HEK293 (cell line): Measurements from ENCODE around the gene L3MBTL1.
"Not testable (repeated sequence)": the region's sequence is repeated elsewhere in the genome, so short reads cannot be mapped to it uniquely, and the experiment has no call there.

Experiments
- CTCF ChIP-seq: fragments of 450-650 bp; formaldehyde crosslinking; IDR thresholded peaks from 2 replicates; pipeline ENCODE4 v1.5.1; 2016; ENCODE audit warnings: missing biosample characterization, missing genetic modification characterization
- KLF7 ChIP-seq: fragments of 450-650 bp; formaldehyde crosslinking; IDR thresholded peaks from 2 replicates; pipeline ENCODE4 v1.5.1; 2016; ENCODE audit warnings: missing biosample characterization, missing genetic modification characterization, borderline replicate concordance
- PBX3 ChIP-seq: sonication (generic); formaldehyde crosslinking; IDR thresholded peaks from 2 replicates; pipeline ENCODE4 v1.8.1; 2022; ENCODE audit warnings: mild to moderate bottlenecking, moderate library complexity, missing genetic modification reagents
- PRDM1 ChIP-seq: fragments of 450-650 bp; formaldehyde crosslinking; IDR thresholded peaks from 2 replicates; pipeline ENCODE4; 2016; ENCODE audit warnings: missing biosample characterization, missing genetic modification characterization
- PRDM10 ChIP-seq: fragments of 450-650 bp; formaldehyde crosslinking; IDR thresholded peaks from 2 replicates; pipeline ENCODE4 v1.5.1; 2016; ENCODE audit warnings: missing biosample characterization, missing genetic modification characterization
- REST ChIP-seq: fragments of 450-650 bp; formaldehyde crosslinking; IDR thresholded peaks from 2 replicates; pipeline ENCODE4 v1.5.1; 2016; ENCODE audit warnings: missing biosample characterization, missing genetic modification characterization
- ZNF121 ChIP-seq: fragments of 450-650 bp; formaldehyde crosslinking; IDR thresholded peaks from 2 replicates; pipeline ENCODE4 v1.5.1; 2016; ENCODE audit warnings: missing biosample characterization, missing genetic modification characterization

- TF ChIP-seq CTCF; PRDM10; PBX3 (CRISPR knock-in tag); PRDM1 (tag by site-specific recombination); KLF7 (tag by site-specific recombination); REST (tag by site-specific recombination); ZNF121 (tag by site-specific recombination): not testable (repeated sequence)
Observed at GRCh38 chr20:43502021-43502420, 5.5 kb upstream of the L3MBTL1 start.
